Stimulated activated CD4-positive, alpha-beta T cell treated with anti-CD3 and anti-CD28 coated beads, Interleukin-15, amount 100 ng/mL, for 48 hours (primary cell): ENCODE results near the gene RADX.

ENCODE experiments used
- DNase-seq, 2 donors: peaks; one replicate each; pipeline ENCODE4 v3.0.0-alpha.2; 2020; ENCODE audit warnings: low read depth in 2 of 2

RADX gene

DNA sequence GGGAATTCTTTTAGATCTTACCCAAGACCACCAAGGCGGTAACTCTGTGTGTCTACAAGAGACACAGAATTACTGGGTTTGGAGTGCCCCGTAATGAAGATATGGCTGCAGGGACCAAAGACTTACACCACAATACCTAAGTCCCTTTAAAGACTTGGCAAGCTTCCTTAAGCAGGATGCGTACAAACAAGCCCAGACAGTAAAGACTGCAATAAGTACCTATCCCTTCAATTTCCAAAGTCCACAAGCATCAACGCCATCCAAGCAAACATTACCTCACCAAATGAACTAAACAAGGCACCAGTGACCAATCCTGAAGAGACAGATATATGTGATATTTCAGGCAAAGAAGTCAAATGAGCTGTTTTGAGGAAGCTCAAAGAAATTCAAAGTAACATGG lies 72.4 kb downstream of the RADX start:
- no peak for DNase-seq

DNA sequence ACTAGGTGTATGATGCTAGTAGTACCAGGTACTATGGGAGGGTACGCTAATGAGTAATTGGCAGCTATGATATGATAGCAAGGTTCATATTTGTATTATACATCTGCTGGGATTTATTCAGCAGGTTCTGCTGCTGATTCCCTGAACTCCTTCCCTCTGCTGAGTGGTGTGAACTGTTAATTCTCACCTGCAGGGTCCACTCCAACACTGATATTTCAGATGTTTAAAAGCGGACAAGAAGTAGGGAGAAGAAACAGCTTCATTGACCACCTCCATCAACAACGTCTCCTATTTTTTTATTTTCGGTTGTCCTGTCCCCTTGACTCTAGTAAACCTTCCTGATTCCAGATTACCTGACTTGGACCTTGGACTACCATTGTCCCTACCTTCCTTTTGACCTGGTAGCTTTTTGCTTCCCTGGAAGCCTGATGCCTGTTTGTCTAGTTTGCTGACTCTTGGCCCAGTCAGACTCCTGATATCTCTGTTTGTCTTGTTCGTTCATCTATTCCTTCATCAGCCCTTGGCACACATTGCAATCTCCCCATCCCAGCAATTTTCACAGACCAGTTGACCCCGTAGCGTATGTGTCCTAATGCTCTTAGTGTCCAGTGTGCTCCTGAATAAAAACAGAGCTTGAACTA lies 80.8 kb downstream of the RADX start:
- DNase-seq: no peak

DNA sequence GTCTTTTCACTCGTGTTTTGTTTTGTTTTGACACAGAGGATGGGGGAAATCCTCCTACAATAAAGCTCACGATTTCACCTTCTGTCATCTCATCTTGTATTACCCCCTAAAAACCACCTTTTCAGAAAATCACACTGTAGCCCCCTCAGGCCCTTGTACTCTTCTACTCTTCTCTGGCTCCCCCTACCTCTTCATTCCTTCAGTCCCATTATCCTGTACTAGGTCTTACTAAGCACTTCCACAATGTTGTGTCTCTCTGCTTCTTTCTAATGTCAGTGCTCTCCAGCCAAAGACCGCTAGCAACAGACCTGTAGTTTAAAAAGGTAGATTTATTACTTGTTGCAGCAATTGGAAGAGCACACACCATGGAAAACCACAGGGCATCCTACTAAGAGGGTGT lies 84.7 kb downstream of the RADX start:
- no peak for DNase-seq

DNA sequence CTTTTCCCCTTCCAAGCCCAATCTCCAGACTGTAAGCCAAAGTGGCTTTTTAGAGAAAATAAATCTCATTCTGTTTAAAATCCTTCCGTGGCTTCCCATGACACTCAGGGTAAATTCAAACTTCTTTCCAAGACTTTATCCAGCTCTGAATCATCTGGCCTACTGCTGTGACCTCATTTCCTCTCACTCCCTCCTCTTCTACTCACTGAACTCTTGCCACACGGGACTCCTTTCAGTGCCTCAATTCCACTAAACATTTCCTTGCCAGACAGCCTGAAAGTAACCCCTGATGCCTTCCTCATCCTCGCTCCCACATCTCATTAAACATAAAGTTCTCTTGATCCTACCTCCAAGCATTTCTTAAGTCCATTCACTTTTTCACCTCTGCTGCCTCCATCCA lies 86.9 kb downstream of the RADX start:
- no peak for DNase-seq

DNA sequence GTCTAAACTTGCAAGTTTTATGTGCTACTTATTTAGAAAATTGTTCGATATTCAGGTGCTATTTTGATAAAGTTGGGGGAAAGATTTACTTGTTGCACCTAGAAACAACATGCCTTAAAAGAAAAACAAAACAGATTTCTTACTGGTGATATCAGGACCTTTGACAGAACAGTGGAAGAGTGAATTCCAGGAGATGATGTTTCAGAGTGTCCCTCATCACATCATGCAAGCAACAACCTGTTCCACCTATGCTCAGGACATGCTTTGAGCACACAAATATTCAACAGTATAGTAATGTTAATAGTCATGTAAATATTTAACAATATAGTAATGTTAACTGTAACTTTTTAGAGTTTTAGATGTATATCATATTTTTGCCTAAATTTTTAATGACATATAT lies 90.9 kb downstream of the RADX start:
- no peak for DNase-seq

DNA sequence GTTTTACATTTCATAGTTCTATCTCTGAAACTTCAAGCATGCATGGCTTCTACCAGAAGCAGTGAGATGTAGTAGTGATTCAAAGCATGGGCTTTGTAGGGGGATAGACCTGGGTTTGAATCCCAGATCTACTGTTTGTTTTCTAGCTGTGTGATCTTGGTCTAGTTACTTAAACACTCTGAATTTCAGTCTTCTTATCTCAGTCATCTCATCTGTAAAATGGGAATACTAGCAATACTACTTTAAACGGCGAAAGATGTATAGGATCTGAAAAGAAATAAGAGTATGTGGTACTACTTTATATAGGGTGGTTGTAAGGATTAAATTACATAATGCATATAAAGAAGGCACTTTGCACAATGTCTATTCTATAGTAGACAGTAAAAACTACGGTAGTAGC lies 94.7 kb downstream of the RADX start:
- DNase-seq: no peak

DNA sequence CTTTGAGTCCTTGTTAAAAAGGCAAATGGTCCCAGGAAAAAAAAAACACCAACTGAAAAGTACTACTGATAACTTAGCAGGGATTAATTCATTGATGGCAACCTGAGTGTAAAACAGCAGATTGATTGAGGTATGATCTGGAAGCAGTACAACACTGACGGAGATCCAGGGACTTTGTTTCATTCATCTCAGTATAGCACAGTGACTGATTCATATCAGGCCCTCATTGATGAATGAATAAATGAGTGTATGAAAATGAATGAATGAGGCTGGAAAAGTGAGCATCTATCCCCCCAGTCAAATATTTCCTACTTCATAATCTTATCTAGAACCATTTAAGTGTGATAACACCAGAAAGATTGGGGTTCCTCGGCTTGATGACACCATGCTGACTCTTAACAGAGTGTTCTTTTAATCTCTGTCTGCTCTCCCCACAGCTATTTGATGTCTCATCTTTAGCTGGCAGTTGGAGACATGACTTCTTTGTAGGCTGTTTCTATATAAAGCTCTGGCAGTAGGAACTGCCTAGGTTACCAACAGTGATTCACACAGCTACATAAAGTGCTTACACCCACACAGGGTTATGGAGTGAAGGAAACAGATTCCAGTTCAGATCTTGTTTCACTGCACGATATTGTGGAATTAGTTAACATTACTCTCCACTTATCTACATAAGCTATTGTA lies 96.1 kb downstream of the RADX start:
- DNase-seq: peak in 1 of 2 donors; percentile 7

DNA sequence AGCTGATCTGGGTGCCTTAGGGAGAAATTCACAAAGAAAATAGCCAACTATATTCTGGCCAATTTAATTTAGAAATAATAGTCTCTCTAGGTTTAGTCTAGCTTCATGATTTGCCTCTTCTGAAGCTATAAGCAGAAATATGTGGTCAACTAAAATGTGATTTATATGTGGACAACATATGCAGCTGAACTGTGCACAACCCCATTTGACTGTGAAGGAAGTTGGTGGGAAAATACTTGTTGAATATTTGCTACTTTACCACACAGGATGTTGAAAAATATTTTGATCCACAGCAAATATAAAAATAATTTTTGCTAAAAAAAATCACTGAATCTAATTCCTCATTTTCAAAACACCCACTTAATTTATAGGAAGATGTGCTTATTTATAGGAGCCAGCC lies 99.0 kb downstream of the RADX start:
- DNase-seq: no peak

DNA sequence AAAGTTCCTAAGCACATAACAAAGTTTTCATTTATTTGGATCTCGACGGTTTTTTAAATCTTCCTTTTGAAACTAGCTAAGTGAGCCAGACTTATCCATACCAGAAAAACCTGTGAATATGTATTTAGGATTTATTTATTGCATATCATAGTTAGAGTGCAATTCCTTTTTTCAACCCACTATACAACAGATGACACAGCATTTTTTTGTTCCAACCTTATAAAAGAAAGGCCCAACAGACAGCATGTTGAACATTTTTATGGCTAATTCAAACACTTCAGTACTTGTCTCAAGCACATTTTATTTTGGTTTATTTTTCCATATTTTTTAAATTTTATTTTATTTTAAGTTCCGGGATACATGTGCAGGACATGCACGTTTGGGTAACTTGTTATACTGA lies 99.6 kb downstream of the RADX start:
- DNase-seq: no peak

DNA sequence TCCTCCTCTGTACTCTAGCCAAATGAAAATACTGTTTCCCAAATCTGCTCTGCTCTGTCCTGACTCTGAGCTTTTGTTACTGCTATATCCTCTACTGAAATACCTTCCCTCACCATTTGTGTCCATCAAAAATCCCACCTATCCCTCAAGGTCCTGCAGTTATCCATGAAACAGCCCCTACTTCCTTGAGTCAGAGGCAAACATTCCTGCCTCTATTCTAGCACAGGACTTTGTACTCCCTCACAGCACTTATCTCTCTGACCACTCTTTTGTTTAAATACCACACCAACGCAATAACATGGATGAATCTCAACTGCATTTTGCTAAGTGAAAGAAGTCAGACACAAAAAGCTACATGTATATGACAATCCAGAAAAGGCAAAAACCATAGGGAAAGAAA lies 104.2 kb downstream of the RADX start:
- no peak for DNase-seq

DNA sequence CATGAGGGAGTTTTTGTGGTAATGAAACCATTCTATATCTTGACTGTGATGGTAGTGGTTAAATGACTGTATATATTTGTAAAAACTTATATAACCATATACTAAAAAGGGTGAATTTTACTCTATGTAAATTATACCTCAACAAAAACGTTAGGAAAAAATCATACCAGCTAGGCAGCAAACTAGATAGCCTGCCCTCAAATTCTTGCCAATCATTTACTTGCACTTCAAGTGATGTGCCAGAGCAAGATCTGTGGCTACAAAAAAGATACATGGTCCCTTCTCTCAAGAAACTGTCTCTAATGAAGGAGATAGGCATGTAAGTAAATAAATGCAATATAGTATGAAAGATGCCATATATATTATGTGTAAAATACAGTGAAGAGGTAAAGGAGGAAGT lies 104.7 kb downstream of the RADX start:
- no peak for DNase-seq

DNA sequence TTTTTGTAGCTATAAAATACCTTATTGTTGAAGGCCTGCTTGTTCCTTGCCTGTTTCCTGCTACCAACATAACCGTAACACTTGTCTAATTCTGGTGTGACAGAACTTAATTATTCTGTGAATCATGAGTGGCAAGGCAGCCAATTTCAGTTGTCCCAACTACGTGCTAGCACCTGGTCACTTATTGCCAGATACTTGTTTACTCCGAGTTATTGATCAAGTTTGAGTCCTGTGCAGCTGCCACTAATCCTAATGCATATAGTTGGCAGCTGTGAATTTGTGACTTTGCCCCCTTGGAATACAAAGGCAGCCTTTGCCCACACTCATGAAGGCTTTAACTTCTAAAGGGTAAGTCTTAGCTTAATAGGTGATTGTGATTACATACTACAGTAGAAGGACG lies 106.9 kb downstream of the RADX start:
- no peak for DNase-seq

DNA sequence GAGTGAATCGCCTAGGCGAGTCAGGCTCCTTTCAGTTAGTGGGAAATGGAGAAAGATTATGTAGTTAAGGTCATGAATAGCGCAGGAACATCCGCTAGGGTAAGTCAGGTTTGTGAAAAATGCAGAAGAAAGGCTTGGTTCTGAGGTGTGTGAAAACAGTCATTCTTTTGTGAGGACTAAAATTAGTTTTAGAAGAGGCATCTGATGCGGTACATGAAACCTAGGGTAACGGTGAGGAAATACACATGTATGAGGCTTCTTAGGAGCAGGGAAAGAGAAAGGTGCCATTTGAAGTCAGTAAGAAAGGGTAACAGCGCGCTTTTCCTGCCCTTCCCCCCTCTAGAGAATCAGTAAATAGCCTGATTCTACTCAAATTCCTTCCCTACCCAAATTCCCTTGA lies 114.2 kb downstream of the RADX start:
- no peak for DNase-seq

DNA sequence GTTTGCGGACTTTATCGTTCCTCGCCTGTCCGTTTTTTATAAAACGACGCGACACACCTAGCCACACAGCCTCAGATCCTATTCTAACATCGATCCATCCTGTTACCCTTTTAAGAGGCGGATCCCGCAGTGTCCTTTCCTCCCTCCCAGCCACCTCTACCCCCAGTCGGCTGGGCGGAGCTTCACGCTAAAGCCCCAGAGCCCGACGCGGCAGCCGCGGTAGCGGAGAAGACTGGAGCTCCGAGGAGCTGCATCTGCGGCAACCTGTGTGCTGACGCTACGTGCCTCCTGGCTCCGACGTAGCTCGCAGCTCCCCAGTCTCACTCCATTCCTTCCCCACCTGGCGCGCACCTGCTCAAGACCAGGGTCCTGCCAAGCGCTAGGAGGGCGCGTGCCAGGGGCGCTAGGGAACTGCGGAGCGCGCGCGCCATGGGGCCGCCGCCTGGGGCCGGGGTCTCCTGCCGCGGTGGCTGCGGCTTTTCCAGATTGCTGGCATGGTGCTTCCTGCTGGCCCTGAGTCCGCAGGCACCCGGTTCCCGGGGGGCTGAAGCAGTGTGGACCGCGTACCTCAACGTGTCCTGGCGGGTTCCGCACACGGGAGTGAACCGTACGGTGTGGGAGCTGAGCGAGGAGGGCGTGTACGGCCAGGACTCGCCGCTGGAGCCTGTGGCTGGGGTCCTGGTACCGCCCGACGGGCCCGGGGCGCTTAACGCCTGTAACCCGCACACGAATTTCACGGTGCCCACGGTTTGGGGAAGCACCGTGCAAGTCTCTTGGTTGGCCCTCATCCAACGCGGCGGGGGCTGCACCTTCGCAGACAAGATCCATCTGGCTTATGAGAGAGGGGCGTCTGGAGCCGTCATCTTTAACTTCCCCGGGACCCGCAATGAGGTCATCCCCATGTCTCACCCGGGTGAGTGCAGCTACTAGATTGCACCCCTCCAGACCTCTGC lies 115.0 kb downstream of the RADX start, which contains the start of gene RNF128:
TSS of gene RNF128 (plus strand) at position 217 of the 953 bp plus-strand sequence. CDS start at position 430, 213 bp downstream.
- DNase-seq: peak in 1 of 2 donors; percentile 10

DNA sequence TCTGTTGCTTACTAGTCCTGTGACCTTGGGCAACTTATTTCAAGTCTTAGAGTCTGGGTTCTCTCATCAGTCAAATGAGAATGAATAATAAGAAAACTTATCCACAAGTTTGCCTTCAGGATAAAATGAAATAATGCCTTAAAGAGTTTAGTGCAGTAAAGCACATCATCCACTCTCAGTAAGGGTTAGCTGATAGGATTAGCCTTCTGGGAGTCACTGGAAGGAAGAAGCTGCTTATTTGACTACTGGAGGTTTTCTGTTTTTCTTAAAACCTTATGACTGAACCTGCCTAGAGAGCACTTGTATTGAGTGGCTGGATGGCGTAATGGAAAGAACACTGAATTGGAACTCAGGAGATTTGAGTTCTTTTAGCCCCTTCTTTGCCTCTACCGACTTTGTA lies 116.6 kb downstream of the RADX start:
- no peak for DNase-seq
